Liver (tissue), 3 donors: ENCODE results near the gene SUMO1.

Source experiments
- JUND ChIP-seq, 2 donors: IDR thresholded peaks; 2 replicates each; pipeline ENCODE4 v1.6.1; 2016; ENCODE audit warnings: antibody characterized with exemption in 2 of 2
- RAD21 ChIP-seq, 2 donors: IDR thresholded peaks; 2 replicates each; pipeline ENCODE4 v1.6.1; 2016; ENCODE audit warnings: antibody characterized with exemption in 2 of 2, mild to moderate bottlenecking in 2 of 2
- TAF1 ChIP-seq: conservative IDR thresholded peaks from 2 replicates; pipeline ENCODE4 v1.6.1; 2016; ENCODE audit warnings: antibody characterized with exemption, mild to moderate bottlenecking
- TF ChIP-seq, protein P1 (sequence below): fragments of 150-350 bp; IDR thresholded peaks from 2 replicates; pipeline ENCODE4 v1.5.1; 2017; ENCODE audit warnings: improper control_type of control experiment, low read depth, low read length; ENCODE audit not compliant: missing input control
- TF ChIP-seq, protein P2 (sequence below): IDR thresholded peaks from 2 replicates; pipeline ENCODE4 v1.6.1; 2016; ENCODE audit warnings: antibody characterized with exemption
- TF ChIP-seq, protein P3 (sequence below): IDR thresholded peaks from 2 replicates; pipeline ENCODE4 v1.6.1; 2016; ENCODE audit warnings: antibody characterized with exemption, mild to moderate bottlenecking
- TF ChIP-seq, protein P4 (sequence below): IDR thresholded peaks from 2 replicates; pipeline ENCODE4 v1.6.1; 2016; ENCODE audit warnings: antibody characterized with exemption
- donor health status: healthy.
- donor health status: healthy.

DNA sequence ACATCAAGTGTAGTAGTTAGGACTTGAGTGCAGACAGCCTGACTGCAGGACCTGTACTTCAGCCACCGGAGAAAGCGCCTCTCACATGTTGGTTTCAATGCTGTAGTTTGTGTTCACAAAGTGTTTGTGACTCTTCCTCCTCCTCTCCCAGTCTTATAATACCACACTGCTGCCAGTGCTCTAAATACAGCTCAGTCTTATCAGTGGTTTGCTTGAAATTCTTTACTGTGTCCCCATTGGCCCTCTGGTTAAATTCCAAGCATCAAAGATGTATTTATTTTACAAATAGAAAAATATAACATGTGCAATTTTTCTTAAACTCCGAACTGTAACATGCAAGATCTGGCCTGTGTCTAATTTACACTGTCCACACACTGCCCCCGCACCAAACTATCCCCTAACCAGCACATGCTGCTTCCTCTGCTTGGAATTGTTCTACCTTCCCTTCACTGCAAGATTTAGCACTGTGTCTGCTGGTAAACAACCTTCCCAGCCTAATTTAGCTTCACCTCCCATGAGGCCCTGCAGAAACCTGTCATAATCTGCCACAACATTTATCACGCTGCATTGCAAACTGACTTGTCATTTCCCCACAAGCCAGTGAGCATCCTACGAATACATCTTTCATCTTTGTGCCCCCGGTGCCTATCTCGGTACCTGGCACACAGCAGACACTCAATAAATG lies 77.1 kb downstream of the SUMO1 start:
- TF ChIP-seq, protein P1, sequence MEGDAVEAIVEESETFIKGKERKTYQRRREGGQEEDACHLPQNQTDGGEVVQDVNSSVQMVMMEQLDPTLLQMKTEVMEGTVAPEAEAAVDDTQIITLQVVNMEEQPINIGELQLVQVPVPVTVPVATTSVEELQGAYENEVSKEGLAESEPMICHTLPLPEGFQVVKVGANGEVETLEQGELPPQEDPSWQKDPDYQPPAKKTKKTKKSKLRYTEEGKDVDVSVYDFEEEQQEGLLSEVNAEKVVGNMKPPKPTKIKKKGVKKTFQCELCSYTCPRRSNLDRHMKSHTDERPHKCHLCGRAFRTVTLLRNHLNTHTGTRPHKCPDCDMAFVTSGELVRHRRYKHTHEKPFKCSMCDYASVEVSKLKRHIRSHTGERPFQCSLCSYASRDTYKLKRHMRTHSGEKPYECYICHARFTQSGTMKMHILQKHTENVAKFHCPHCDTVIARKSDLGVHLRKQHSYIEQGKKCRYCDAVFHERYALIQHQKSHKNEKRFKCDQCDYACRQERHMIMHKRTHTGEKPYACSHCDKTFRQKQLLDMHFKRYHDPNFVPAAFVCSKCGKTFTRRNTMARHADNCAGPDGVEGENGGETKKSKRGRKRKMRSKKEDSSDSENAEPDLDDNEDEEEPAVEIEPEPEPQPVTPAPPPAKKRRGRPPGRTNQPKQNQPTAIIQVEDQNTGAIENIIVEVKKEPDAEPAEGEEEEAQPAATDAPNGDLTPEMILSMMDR: no peak
- TF ChIP-seq, protein P2, sequence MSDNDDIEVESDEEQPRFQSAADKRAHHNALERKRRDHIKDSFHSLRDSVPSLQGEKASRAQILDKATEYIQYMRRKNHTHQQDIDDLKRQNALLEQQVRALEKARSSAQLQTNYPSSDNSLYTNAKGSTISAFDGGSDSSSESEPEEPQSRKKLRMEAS: no peak
- TF ChIP-seq, protein P3, sequence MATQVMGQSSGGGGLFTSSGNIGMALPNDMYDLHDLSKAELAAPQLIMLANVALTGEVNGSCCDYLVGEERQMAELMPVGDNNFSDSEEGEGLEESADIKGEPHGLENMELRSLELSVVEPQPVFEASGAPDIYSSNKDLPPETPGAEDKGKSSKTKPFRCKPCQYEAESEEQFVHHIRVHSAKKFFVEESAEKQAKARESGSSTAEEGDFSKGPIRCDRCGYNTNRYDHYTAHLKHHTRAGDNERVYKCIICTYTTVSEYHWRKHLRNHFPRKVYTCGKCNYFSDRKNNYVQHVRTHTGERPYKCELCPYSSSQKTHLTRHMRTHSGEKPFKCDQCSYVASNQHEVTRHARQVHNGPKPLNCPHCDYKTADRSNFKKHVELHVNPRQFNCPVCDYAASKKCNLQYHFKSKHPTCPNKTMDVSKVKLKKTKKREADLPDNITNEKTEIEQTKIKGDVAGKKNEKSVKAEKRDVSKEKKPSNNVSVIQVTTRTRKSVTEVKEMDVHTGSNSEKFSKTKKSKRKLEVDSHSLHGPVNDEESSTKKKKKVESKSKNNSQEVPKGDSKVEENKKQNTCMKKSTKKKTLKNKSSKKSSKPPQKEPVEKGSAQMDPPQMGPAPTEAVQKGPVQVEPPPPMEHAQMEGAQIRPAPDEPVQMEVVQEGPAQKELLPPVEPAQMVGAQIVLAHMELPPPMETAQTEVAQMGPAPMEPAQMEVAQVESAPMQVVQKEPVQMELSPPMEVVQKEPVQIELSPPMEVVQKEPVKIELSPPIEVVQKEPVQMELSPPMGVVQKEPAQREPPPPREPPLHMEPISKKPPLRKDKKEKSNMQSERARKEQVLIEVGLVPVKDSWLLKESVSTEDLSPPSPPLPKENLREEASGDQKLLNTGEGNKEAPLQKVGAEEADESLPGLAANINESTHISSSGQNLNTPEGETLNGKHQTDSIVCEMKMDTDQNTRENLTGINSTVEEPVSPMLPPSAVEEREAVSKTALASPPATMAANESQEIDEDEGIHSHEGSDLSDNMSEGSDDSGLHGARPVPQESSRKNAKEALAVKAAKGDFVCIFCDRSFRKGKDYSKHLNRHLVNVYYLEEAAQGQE: no peak
- no peak for TF ChIP-seq JUND (IDR thresholded peaks at IDR 0.05)
- TF ChIP-seq, protein P4, sequence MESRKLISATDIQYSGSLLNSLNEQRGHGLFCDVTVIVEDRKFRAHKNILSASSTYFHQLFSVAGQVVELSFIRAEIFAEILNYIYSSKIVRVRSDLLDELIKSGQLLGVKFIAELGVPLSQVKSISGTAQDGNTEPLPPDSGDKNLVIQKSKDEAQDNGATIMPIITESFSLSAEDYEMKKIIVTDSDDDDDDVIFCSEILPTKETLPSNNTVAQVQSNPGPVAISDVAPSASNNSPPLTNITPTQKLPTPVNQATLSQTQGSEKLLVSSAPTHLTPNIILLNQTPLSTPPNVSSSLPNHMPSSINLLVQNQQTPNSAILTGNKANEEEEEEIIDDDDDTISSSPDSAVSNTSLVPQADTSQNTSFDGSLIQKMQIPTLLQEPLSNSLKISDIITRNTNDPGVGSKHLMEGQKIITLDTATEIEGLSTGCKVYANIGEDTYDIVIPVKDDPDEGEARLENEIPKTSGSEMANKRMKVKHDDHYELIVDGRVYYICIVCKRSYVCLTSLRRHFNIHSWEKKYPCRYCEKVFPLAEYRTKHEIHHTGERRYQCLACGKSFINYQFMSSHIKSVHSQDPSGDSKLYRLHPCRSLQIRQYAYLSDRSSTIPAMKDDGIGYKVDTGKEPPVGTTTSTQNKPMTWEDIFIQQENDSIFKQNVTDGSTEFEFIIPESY: no peak
- no peak for TF ChIP-seq TAF1
- TF ChIP-seq RAD21 (IDR thresholded peaks at IDR 0.05): no peak
